Activated naive CD4-positive, alpha-beta T cell treated with anti-CD3 and anti-CD28 coated beads for 36 hours (primary cell): Measurements from ENCODE around the gene PNCK. TPM values are rescaled to one million over a fixed set of nuclear protein-coding genes. Genes with fewer than 3 reads are reported as not detected.
"Not testable (repeated sequence)": the region's sequence is repeated elsewhere in the genome, so short reads cannot be mapped to it uniquely, and the experiment has no call there.

Source experiments
- CTCF ChIA-PET: fragments of 350-600 bp; sonication (Branson Sonifier 250); formaldehyde crosslinking; loops from one replicate; lab custom pipeline; 2021; ENCODE audit warnings: antibody characterized with exemption; lab: Charles Lee
- DNase-seq: peaks from one replicate; pipeline ENCODE4 v3.0.0-alpha.2; 2020
- H3K27ac Mint-ChIP-seq: one replicate; pipeline ENCODE4 v1.8.0; 2021; ENCODE audit warnings: mild to moderate bottlenecking, mixed read lengths
- H3K27me3 Mint-ChIP-seq: one replicate; pipeline ENCODE4 v1.8.0; 2021; ENCODE audit warnings: low read depth, mixed read lengths
- H3K36me3 Mint-ChIP-seq: one replicate; pipeline ENCODE4 v1.8.0; 2021; ENCODE audit warnings: low read depth, mixed read lengths
- H3K4me1 Mint-ChIP-seq: one replicate; pipeline ENCODE4 v1.8.0; 2021; ENCODE audit warnings: low read depth, mixed read lengths
- H3K4me3 Mint-ChIP-seq: one replicate; pipeline ENCODE4 v1.8.0; 2021; ENCODE audit warnings: mild to moderate bottlenecking, moderate library complexity, mixed read lengths
- H3K9me3 Mint-ChIP-seq: one replicate; pipeline ENCODE4 v1.8.0; 2021; ENCODE audit warnings: mixed read lengths
- intact Hi-C: fragments of 100-400 bp; cut with micrococcal nuclease; formaldehyde crosslinking; loops from one replicate; pipeline ENCODE4 v1.15.1; 2023
- total RNA-seq, 2 experiments: library from RNA; stranded (reverse); gene quantifications; one replicate each; pipeline ENCODE4 v1.2.3, GENCODE V29; 2021

PNCK gene
- total RNA-seq, 2 experiments from 2014 or later = 0.26 to 0.30 TPM

- intact Hi-C loops = no loop called here
- CTCF ChIA-PET = no interaction called here
- Mint-ChIP-seq H3K4me3 (no peak overlapping the region), H3K27ac (no peak overlapping the region), H3K27me3 (peaks cover 4% of the 10 kb centered on the region), H3K4me1 (no peaks in the 10 kb centered on the region), H3K9me3 (no peaks in the 10 kb centered on the region), H3K36me3 (no peaks in the 10 kb centered on the region)
- DNase-seq = no peak
Measured at GRCh38 chrX:153688506-153688905, 14.9 kb upstream of the PNCK start.

GRCh38 chrX:153688071-153688470 is 14.5 kb upstream of the PNCK start:
- H3K27me3 Mint-ChIP-seq = peaks cover 4% of the 10 kb centered on the region
- H3K9me3 Mint-ChIP-seq = no peaks in the 10 kb centered on the region
- H3K4me3 Mint-ChIP-seq = no peak overlapping the region
- no peaks in the 10 kb centered on the region for H3K4me1 Mint-ChIP-seq
- intact Hi-C loops = no loop called here
- no peaks in the 10 kb centered on the region for H3K36me3 Mint-ChIP-seq
- no peak overlapping the region for H3K27ac Mint-ChIP-seq
- CTCF ChIA-PET = interaction anchor here (2.1 kb wide), 1 partner anchor 20 kb away, joined by 5 read pairs; no protein-coding TSS in a partner anchor
- no peak for DNase-seq

GRCh38 chrX:153687121-153688039 is 13.8 kb upstream of the PNCK start, which contains the start of gene SLC6A8:
TSS of gene SLC6A8 (plus strand) at chrX:153687926. CDS start at chrX:153688575, 649 bp downstream.
- H3K36me3 Mint-ChIP-seq = no peaks in the 10 kb centered on the region
- peak within 1 kb of the TSS; percentile 61 for H3K4me3 Mint-ChIP-seq
- no peak within 1 kb of the TSS for H3K27ac Mint-ChIP-seq
- H3K4me1 Mint-ChIP-seq = no peaks in the 10 kb centered on the region
- CTCF ChIA-PET = interaction anchor here (0.5 to 2.1 kb wide), 6 partner anchors 12 to 856 kb away, joined by 3 to 5 read pairs (median 3); no protein-coding TSS in a partner anchor
- DNase-seq = peak; percentile 42
- H3K27me3 Mint-ChIP-seq = peaks cover 4% of the 10 kb centered on the region
- no peaks in the 10 kb centered on the region for H3K9me3 Mint-ChIP-seq
- intact Hi-C loops = loop anchor here (1.0 to 2.0 kb wide), 2 partner anchors 21 to 67 kb away; no protein-coding TSS in a partner anchor

GRCh38 chrX:153686711-153687110 is 13.1 kb upstream of the PNCK start:
- DNase-seq = no peak
- intact Hi-C loops = loop anchor here (1.0 to 2.0 kb wide), 2 partner anchors 22 to 68 kb away; no protein-coding TSS in a partner anchor
- Mint-ChIP-seq H3K9me3 (no peaks in the 10 kb centered on the region), H3K4me3 (no peak overlapping the region), H3K36me3 (no peaks in the 10 kb centered on the region), H3K27me3 (peaks cover 4% of the 10 kb centered on the region), H3K4me1 (no peaks in the 10 kb centered on the region), H3K27ac (no peak overlapping the region)
- CTCF ChIA-PET = interaction anchor here (0.5 to 2.1 kb wide), 6 partner anchors 11 to 857 kb away, joined by 3 to 5 read pairs (median 3); no protein-coding TSS in a partner anchor

- CTCF ChIA-PET = interaction anchor here (0.9 to 2.5 kb wide), 6 partner anchors 10 to 261 kb away, joined by 3 to 6 read pairs (median 3); no protein-coding TSS in a partner anchor
- Mint-ChIP-seq H3K27me3 (peaks cover 4% of the 10 kb centered on the region), H3K36me3 (no peaks in the 10 kb centered on the region), H3K27ac (no peak overlapping the region), H3K9me3 (no peaks in the 10 kb centered on the region), H3K4me3 (no peak overlapping the region), H3K4me1 (no peaks in the 10 kb centered on the region)
- no peak for DNase-seq
- intact Hi-C loops = loop anchor here (2.0 kb wide), 1 partner anchor 69 kb away; no protein-coding TSS in a partner anchor
Measured at GRCh38 chrX:153685751-153686696, 12.4 kb upstream of the PNCK start.

- H3K27ac Mint-ChIP-seq = no peak overlapping the region
Measured at GRCh38 chrX:153685156-153685536, 11.5 kb upstream of the PNCK start.

GRCh38 chrX:153684467-153685155 is 11.0 kb upstream of the PNCK start:
- Mint-ChIP-seq H3K4me3 (no peak overlapping the region), H3K27ac (no peak overlapping the region), H3K36me3 (no peaks in the 10 kb centered on the region), H3K9me3 (no peaks in the 10 kb centered on the region), H3K27me3 (peaks cover 2% of the 10 kb centered on the region), H3K4me1 (no peaks in the 10 kb centered on the region)
- intact Hi-C loops = no loop called here
- DNase-seq = no peak
- CTCF ChIA-PET = interaction anchor here (1.1 to 2.5 kb wide), 2 partner anchors 17 to 23 kb away, joined by 3 to 6 read pairs; no protein-coding TSS in a partner anchor

More at GRCh38 chrX:153685156-153685536, 11.5 kb upstream of the PNCK start:
- Mint-ChIP-seq H3K36me3 (no peaks in the 10 kb centered on the region), H3K9me3 (no peaks in the 10 kb centered on the region), H3K4me1 (no peaks in the 10 kb centered on the region), H3K27me3 (peaks cover 2% of the 10 kb centered on the region), H3K4me3 (no peak overlapping the region)
- no peak for DNase-seq
- intact Hi-C loops = no loop called here
- CTCF ChIA-PET = interaction anchor here (1.1 to 2.5 kb wide), 2 partner anchors 17 to 23 kb away, joined by 3 to 6 read pairs; no protein-coding TSS in a partner anchor

- H3K4me3 Mint-ChIP-seq, H3K9me3 Mint-ChIP-seq, intact Hi-C loops, H3K27ac Mint-ChIP-seq, DNase-seq, H3K27me3 Mint-ChIP-seq, H3K4me1 Mint-ChIP-seq, H3K36me3 Mint-ChIP-seq: not testable (repeated sequence)
- CTCF ChIA-PET = interaction anchor here (0.7 to 2.5 kb wide), 2 partner anchors 16 to 741 kb away, joined by 3 to 6 read pairs; no protein-coding TSS in a partner anchor
Measured at GRCh38 chrX:153683486-153683885, 9.9 kb upstream of the PNCK start.

- no peak for DNase-seq
- no peaks in the 10 kb centered on the region for H3K36me3 Mint-ChIP-seq
- no peaks in the 10 kb centered on the region for H3K27me3 Mint-ChIP-seq
- CTCF ChIA-PET = no interaction called here
- H3K9me3 Mint-ChIP-seq = no peaks in the 10 kb centered on the region
- H3K4me1 Mint-ChIP-seq = no peaks in the 10 kb centered on the region
- no peak overlapping the region for H3K4me3 Mint-ChIP-seq
- no peak overlapping the region for H3K27ac Mint-ChIP-seq
- intact Hi-C loops = no loop called here
Measured at GRCh38 chrX:153681175-153681574, 7.6 kb upstream of the PNCK start.

- H3K4me1 Mint-ChIP-seq = peaks cover 4% of the 10 kb centered on the region
- no peaks in the 10 kb centered on the region for H3K9me3 Mint-ChIP-seq
- H3K4me3 Mint-ChIP-seq = peak overlapping the region; percentile 2
- intact Hi-C loops = no loop called here
- peaks cover 12% of the 10 kb centered on the region for H3K27me3 Mint-ChIP-seq
- H3K36me3 Mint-ChIP-seq = no peaks in the 10 kb centered on the region
- DNase-seq = no peak
- CTCF ChIA-PET = no interaction called here
- H3K27ac Mint-ChIP-seq = no peak overlapping the region
Measured at GRCh38 chrX:153674219-153674851, 722 bp upstream of the PNCK start.
